Effector CD4-positive, alpha-beta T cell (primary cell): ENCODE measurements around the gene USP17L12. TPM values are rescaled to one million over a fixed set of nuclear protein-coding genes. Genes with fewer than 3 reads are reported as not detected.
"Not testable (repeated sequence)": the region's sequence is repeated elsewhere in the genome, so short reads cannot be mapped to it uniquely, and the experiment has no call there.

Experiments used
- DNase-seq: peaks from one replicate; pipeline ENCODE4 v3.0.0-alpha.2; 2020
- total RNA-seq: gene quantifications from one replicate; lab custom pipeline; 2026; lab: John Stamatoyannopoulos, UW

The USP17L12 gene, protein sequence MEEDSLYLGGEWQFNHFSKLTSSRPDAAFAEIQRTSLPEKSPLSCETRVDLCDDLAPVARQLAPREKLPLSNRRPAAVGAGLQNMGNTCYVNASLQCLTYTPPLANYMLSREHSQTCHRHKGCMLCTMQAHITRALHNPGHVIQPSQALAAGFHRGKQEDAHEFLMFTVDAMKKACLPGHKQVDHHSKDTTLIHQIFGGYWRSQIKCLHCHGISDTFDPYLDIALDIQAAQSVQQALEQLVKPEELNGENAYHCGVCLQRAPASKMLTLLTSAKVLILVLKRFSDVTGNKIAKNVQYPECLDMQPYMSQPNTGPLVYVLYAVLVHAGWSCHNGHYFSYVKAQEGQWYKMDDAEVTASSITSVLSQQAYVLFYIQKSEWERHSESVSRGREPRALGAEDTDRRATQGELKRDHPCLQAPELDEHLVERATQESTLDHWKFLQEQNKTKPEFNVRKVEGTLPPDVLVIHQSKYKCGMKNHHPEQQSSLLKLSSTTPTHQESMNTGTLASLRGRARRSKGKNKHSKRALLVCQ
- not detected for total RNA-seq

DNA sequence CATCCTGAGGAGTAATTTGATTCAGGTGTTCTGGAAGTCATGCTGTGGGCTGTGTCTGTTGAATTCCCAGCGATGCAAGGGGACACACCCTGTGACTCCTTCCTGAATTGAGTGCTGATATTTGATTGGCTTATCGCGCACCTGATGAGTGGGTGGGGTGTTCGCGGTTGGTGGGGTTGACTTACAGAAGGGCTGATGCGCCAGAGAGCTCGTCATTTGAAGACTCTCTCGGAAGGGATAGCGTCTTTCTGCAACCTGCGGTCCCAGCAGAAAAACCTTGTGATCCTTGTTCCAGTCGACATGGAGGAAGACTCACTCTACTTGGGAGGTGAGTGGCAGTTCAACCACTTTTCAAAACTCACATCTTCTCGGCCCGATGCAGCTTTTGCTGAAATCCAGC lies at the start of gene USP17L12:
TSS of gene USP17L12 (plus strand) at position 301 of the 400 bp plus-strand sequence. CDS start at position 301, 0 bp downstream.
- DNase-seq: not testable (repeated sequence)

- DNase-seq: not testable (repeated sequence)
Measured at GRCh38 chr4:9210357-9210756, 9.6 kb upstream of the USP17L12 start, which contains the start of gene USP17L10. Gene USP17L10, plus strand, starts transcription at chr4:9210657. Its CDS starts 0 bp downstream, at chr4:9210657.

GRCh38 chr4:9214701-9215100 lies 5.3 kb upstream of the USP17L12 start:
- not testable (repeated sequence) for DNase-seq

- DNase-seq: not testable (repeated sequence)
Measured at GRCh38 chr4:9215105-9215504, 4.8 kb upstream of the USP17L12 start, which contains the start of gene USP17L11. Gene USP17L11, plus strand, starts transcription at chr4:9215405. Its CDS starts 0 bp downstream, at chr4:9215405.

GRCh38 chr4:9224596-9224995 lies 4.6 kb downstream of the USP17L12 start, which contains the start of gene USP17L13:
Gene USP17L13, plus strand, starts transcription at chr4:9224896. Its CDS starts 0 bp downstream, at chr4:9224896.
- not testable (repeated sequence) for DNase-seq

DNA sequence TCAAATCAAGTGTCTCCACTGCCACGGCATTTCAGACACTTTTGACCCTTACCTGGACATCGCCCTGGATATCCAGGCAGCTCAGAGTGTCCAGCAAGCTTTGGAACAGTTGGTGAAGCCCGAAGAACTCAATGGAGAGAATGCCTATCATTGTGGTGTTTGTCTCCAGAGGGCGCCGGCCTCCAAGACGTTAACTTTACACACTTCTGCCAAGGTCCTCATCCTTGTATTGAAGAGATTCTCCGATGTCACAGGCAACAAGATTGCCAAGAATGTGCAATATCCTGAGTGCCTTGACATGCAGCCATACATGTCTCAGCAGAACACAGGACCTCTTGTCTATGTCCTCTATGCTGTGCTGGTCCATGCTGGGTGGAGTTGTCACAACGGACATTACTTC lies 10.3 kb downstream of the USP17L12 start:
- not testable (repeated sequence) for DNase-seq

GRCh38 chr4:9234085-9234484 lies 14.1 kb downstream of the USP17L12 start, which contains the start of gene USP17L15:
Gene USP17L15, plus strand, starts transcription at chr4:9234385. Its CDS starts 0 bp downstream, at chr4:9234385.
- DNase-seq: not testable (repeated sequence)

DNA sequence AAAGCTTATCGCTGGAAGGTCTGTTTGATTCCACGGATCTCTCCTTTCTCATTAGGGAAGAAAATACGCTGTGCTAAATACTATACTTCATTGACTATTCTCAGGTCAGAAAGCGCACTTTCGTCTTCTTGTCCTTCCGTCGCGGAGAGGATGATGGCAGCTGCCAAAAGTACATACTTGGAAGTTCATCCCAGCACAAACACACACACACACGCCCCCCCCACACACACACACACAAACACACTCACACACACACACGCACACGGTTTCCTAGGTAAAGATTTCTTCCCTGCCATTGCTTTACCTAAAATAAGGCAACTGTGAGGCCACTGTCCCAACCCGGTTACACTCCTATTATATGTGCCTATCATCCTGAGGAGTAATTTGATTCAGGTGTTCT lies 18.5 kb downstream of the USP17L12 start:
- DNase-seq: not testable (repeated sequence)

DNA sequence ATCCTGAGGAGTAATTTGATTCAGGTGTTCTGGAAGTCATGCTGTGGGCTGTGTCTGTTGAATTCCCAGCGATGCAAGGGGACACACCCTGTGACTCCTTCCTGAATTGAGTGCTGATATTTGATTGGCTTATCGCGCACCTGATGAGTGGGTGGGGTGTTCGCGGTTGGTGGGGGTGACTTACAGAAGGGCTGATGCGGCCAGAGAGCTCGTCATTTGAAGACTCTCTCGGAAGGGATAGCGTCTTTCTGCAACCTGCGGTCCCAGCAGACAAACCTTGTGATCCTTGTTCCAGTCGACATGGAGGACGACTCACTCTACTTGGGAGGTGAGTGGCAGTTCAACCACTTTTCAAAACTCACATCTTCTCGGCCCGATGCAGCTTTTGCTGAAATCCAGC lies 23.6 kb downstream of the USP17L12 start, which contains the start of gene USP17L17:
TSS of gene USP17L17 (plus strand) at position 301 of the 400 bp plus-strand sequence. CDS start at position 301, 0 bp downstream.
- not testable (repeated sequence) for DNase-seq

DNA sequence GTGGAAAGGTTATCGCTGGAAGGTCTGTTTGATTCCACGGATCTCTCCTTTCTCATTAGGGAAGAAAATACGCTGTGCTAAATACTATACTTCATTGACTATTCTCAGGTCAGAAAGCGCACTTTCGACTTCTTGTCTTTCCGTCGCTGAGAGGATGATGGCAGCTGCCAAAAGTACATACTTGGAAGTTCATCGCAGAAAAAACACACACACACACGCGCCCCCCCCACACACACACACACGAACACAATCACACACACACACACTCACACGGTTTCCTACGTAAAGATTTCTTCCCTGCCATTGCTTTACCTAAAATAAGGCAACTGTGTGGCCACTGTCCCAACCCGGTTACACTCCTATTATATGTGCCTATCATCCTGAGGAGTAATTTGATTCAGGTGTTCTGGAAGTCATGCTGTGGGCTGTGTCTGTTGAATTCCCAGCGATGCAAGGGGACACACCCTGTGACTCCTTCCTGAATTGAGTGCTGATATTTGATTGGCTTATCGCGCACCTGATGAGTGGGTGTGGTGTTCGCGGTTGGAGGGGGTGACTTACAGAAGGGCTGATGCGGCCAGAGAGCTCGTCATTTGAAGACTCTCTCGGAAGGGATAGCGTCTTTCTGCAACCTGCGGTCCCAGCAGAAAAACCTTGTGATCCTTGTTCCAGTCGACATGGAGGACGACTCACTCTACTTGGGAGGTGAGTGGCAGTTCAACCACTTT lies 28.2 kb downstream of the USP17L12 start, which contains the start of gene USP17L18:
TSS of gene USP17L18 (plus strand) at position 678 of the 728 bp plus-strand sequence. CDS start at position 678, 0 bp downstream.
- not testable (repeated sequence) for DNase-seq

- not testable (repeated sequence) for DNase-seq
Measured at GRCh38 chr4:9253078-9253477, 33.1 kb downstream of the USP17L12 start, which contains the start of gene USP17L19. Gene USP17L19, plus strand, starts transcription at chr4:9253378. Its CDS starts 0 bp downstream, at chr4:9253378.

DNA sequence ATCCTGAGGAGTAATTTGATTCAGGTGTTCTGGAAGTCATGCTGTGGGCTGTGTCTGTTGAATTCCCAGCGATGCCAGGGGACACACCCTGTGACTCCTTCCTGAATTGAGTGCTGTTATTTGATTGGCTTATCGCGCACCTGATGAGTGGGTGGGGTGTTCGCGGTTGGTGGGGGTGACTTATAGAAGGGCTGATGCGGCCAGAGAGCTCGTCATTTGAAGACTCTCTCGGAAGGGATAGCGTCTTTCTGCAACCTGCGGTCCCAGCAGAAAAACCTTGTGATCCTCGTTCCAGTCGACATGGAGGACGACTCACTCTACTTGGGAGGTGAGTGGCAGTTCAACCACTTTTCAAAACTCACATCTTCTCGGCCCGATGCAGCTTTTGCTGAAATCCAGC lies 37.9 kb downstream of the USP17L12 start, which contains the start of gene USP17L20:
TSS of gene USP17L20 (plus strand) at position 301 of the 400 bp plus-strand sequence. CDS start at position 301, 0 bp downstream.
- DNase-seq: not testable (repeated sequence)

DNA sequence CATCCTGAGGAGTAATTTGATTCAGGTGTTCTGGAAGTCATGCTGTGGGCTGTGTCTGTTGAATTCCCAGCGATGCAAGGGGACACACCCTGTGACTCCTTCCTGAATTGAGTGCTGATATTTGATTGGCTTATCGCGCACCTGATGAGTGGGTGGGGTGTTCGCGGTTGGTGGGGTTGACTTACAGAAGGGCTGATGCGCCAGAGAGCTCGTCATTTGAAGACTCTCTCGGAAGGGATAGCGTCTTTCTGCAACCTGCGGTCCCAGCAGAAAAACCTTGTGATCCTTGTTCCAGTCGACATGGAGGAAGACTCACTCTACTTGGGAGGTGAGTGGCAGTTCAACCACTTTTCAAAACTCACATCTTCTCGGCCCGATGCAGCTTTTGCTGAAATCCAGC lies 42.6 kb downstream of the USP17L12 start, which contains the start of gene USP17L21:
TSS of gene USP17L21 (plus strand) at position 301 of the 400 bp plus-strand sequence. CDS start at position 301, 0 bp downstream.
- DNase-seq: not testable (repeated sequence)

DNA sequence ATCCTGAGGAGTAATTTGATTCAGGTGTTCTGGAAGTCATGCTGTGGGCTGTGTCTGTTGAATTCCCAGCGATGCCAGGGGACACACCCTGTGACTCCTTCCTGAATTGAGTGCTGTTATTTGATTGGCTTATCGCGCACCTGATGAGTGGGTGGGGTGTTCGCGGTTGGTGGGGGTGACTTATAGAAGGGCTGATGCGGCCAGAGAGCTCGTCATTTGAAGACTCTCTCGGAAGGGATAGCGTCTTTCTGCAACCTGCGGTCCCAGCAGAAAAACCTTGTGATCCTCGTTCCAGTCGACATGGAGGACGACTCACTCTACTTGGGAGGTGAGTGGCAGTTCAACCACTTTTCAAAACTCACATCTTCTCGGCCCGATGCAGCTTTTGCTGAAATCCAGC lies 47.4 kb downstream of the USP17L12 start, which contains the start of gene USP17L22:
TSS of gene USP17L22 (plus strand) at position 301 of the 400 bp plus-strand sequence. CDS start at position 301, 0 bp downstream.
- DNase-seq: not testable (repeated sequence)
